ENCODE measurements around the gene POLR1F. TPM values are rescaled to one million over a fixed set of nuclear protein-coding genes. Genes with fewer than 3 reads are reported as not detected.

POLR1F gene
- polyA plus RNA-seq, 1 of the 3 experiments (the other 2 are of a cell fraction) = 5.1 TPM

GRCh38 chr7:19744075-19744474, 35.2 kb upstream of the POLR1F start:
- POLR2A ChIA-PET = no interaction called here

More at GRCh38 chr7:19744075-19744474, 35.2 kb upstream of the POLR1F start:
- TF ChIP-seq MAX (IDR thresholded peaks at IDR 0.05; ENCODE audit: low read depth) (no peak), USF2 (IDR thresholded peaks at IDR 0.05; ENCODE audit: borderline replicate concordance, low read depth, low read length) (no peak), TAF1 (IDR thresholded peaks at IDR 0.05; ENCODE audit: borderline replicate concordance, low read depth, low read length) (no peak), RFX5 (IDR thresholded peaks at IDR 0.05; ENCODE audit: low read length) (no peak), YY1 (IDR thresholded peaks at IDR 0.05; ENCODE audit: low read depth) (no peak), FOXM1 (IDR thresholded peaks at IDR 0.05; ENCODE audit: low read depth) (no peak), USF1 (IDR thresholded peaks at IDR 0.05; ENCODE audit: borderline replicate concordance, low read depth) (no peak), CHD2 (IDR thresholded peaks at IDR 0.05; ENCODE audit: low read length, partially characterized antibody) (no peak), ELF1 (IDR thresholded peaks at IDR 0.05) (no peak), JUND (IDR thresholded peaks at IDR 0.05) (no peak), NFIC (IDR thresholded peaks at IDR 0.05; ENCODE audit: borderline replicate concordance) (no peak), RCOR1 (IDR thresholded peaks at IDR 0.05; ENCODE audit: low read length) (no peak), PBX3 (IDR thresholded peaks at IDR 0.05) (no peak), SMC3 (IDR thresholded peaks at IDR 0.05; ENCODE audit: low read depth, low read length) (no peak)
- TF ChIP-seq, protein P1, sequence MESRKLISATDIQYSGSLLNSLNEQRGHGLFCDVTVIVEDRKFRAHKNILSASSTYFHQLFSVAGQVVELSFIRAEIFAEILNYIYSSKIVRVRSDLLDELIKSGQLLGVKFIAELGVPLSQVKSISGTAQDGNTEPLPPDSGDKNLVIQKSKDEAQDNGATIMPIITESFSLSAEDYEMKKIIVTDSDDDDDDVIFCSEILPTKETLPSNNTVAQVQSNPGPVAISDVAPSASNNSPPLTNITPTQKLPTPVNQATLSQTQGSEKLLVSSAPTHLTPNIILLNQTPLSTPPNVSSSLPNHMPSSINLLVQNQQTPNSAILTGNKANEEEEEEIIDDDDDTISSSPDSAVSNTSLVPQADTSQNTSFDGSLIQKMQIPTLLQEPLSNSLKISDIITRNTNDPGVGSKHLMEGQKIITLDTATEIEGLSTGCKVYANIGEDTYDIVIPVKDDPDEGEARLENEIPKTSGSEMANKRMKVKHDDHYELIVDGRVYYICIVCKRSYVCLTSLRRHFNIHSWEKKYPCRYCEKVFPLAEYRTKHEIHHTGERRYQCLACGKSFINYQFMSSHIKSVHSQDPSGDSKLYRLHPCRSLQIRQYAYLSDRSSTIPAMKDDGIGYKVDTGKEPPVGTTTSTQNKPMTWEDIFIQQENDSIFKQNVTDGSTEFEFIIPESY (IDR thresholded peaks at IDR 0.05; ENCODE audit: borderline replicate concordance, low read depth) = no peak
- H4K20me1 ChIP-seq (ENCODE audit: insufficient read depth) = no peaks in the 10 kb centered on the region
- DNase-seq = no peak
- H3K4me2 ChIP-seq = no peak overlapping the region
- no peaks in the 10 kb centered on the region for H3K36me3 ChIP-seq (replicated peaks in 1 of 2; ENCODE audit: control insufficient read depth in 1 of 2, insufficient read depth in 2 of 2, low read length in 1 of 2)
- H3F3A ChIP-seq (replicated peaks; ENCODE audit: insufficient read depth) = no peaks in the 10 kb centered on the region
- H3K9me2 ChIP-seq = no peaks in the 10 kb centered on the region
- no peak overlapping the region for H2AFZ ChIP-seq (ENCODE audit: low read depth)
- no peaks in the 10 kb centered on the region; the same call in 1 of the 2 replicates for H3K27me3 ChIP-seq (ENCODE audit: insufficient read depth)
- no peaks in the 10 kb centered on the region for H3K9me3 ChIP-seq
- CTCF ChIA-PET = interaction anchor here (0.6 to 2.1 kb wide), 5 partner anchors 10 to 908 kb away, joined by 3 to 11 read pairs (median 4); partner anchors contain the start of gene POLR1F
- H3K79me2 ChIP-seq (ENCODE audit: insufficient read depth) = no peaks in the 10 kb centered on the region
- H3K4me3 ChIP-seq (ENCODE audit: low read depth in 2 of 2, low read length in 1 of 2) = no peak overlapping the region
- no peaks in the 10 kb centered on the region for H3K4me1 ChIP-seq (ENCODE audit: control insufficient read depth in 1 of 2, insufficient read depth in 2 of 2, low read depth in 1 of 2, low read length in 1 of 2)
- H3K27ac ChIP-seq (ENCODE audit: low read depth in 2 of 2, low read length in 1 of 2) = no peak overlapping the region
- 0% methylated on average over 1 of the region's 1 CpG for WGBS (ENCODE audit: low lambda C conversion rate)
- H3K9ac ChIP-seq = no peak overlapping the region

All from SK-N-SH (cell line).